Measurements from ENCODE around the gene TMUB1.
"Not testable (repeated sequence)": the region's sequence is repeated elsewhere in the genome, so short reads cannot be mapped to it uniquely, and the experiment has no call there.

TMUB1 gene

GRCh38 chr7:151053096-151053495, 30.2 kb downstream of the TMUB1 start:
- DNase-seq (ENCODE audit: low read depth) = no peak

DNA sequence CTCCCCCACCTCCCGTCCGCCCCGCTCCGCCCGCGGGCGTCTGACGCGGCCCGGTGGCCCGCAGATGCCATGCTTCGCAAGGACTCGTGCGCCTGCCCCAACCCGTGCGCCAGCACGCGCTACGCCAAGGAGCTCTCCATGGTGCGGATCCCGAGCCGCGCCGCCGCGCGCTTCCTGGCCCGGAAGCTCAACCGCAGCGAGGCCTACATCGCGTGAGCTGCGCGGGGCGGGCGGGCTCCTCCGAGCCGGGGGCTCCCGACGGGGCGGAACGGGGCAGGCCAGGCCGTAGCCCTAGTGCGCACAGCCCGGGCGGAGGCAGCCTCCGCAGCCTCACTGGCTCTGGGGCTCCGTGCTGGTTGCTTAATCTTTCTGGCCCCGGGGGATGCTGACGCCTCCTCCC, 32.2 kb downstream of the TMUB1 start:
- peak; percentile 70 for DNase-seq (ENCODE audit: low read depth)

GRCh38 chr7:151048911-151049463, 34.3 kb downstream of the TMUB1 start:
- no peak for DNase-seq (ENCODE audit: low read depth)

DNA sequence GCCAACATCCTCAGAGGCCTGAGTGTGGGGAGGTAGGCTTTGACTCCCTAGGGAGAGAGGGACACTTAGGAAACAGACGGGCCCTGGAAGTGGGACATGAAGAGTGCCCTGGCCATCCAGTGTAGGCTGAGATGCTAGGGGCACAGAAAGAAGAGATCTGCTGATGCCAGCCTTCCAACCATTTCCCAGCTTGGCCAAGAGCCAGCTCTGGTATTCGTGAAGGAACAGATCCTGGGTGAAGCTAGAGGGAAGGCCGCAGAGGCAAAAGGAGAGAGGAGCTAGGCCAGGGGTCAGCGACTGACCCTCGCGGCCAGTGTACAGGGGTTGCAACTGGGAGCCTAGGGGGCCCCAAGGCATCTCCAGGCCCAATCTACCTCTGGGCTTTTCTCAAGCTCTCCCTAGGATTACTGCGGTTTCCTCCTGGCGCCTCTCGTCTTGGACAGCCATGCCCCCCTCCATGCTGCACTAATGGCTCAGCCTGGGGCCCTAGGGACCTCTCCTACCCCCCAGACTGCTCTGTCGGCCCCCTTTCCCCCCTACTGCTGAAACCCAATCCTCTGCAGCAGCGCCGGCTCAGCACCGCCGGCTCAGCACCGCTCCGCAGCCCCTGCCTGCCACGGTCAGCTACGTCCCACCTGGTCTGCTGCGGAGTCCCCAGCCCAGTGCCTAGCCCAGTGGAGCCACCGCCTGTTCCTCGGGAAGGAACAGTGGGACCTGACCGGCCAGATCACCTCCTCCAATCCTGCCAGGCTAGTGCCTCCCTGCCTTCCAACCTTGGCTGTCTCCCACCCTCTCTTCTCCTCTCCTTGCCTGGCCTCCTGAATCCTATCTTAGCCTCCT, 35.1 kb downstream of the TMUB1 start, which contains the start of gene ASIC3:
TSS of gene ASIC3 (plus strand) at position 556 of the 840 bp plus-strand sequence. CDS start 355 bp downstream, outside the sequence.
- no peak for DNase-seq (ENCODE audit: low read depth)

DNA sequence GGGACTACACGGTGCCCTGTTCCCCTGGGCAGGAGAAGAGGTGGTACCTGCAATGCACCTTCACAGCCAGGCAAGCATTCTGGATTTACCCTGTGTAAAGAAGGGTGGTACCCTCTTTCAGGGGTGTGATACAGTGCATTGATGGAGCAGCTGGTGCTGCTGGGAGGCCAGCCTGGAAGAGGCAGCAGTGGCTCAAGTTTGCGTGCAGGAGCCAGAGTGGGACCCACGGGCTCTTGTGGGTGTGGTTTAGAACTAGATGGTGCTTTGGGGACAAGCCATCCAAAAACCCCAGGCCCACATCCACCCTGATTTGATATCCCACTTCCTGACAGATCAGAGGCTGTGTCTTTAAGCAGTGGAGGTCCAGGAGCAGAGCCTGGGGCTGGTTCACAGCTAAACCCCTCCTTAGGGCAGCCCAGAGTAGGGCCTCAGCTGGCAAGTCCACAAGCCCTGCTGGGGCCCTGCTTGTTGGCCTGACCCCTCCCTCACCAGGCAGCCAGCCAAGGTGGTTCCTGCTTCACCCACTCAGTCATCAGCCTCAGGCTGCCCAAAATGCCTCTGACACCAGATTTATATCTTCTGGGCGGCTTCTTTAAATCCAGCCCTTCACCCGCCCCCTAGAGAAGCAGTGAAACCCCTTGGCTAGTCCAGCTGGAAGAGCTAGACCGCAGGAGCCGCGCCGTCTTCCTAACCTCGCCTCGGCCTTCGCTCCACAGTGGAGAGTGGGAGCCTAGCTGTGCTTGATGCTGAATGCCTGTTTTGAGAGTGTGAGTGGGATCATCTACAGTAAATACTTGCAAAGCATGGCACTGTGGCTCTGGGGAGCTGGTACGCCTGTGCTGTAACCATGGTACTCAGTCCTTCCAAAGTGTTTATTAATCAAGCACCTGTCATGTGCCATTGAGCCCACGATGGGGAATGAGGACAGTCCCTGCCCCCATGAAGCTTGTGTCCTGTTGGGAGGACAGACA, 36.4 kb downstream of the TMUB1 start:
- peak; percentile 81 for DNase-seq (ENCODE audit: low read depth)

DNA sequence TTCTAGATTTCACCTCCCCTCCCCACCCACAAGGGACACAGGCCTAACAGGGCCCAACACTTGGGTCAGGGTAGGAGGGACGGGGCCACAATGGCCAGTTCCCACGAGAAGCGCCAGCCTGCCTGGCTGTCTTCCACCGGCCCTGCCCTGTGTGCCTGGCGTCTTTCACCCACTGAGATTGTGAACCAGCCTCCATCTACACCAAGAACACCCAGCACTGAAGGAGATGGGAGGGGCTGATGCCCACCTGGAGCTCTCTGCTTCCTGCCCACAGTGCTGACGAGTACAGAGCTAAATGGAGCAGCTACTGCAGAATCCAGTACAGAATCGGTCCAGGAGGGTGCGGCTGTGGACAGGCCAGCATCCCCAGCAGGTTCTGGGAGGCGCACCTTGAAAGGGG, 37.3 kb downstream of the TMUB1 start:
- no peak for DNase-seq (ENCODE audit: low read depth)

DNA sequence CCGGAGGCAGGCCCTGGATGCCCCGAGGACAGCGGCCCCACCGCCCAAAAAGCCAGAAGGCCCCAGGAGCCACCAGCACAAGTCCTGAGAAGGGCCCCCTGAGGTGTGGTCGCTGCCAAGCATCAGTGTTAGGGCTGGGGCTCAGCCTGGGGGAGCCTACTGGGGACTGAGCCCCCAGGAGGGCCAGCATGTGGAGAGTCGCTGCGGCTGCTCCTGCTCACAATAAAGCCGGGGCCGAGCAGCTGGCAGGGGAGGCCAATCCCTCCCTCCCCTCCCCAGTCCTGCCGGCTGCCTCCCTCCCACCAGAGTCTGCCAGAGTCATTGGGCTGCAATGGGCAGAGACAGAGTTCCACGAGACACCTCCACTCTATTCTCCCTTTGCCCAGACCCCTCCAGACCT, 38.0 kb downstream of the TMUB1 start:
- DNase-seq (ENCODE audit: low read depth) = no peak

- DNase-seq (ENCODE audit: low read depth) = no peak
Observed at GRCh38 chr7:151043959-151044358, 39.3 kb downstream of the TMUB1 start.

- DNase-seq (ENCODE audit: low read depth) = not testable (repeated sequence)
Observed at GRCh38 chr7:151043449-151043848, 39.8 kb downstream of the TMUB1 start.

DNA sequence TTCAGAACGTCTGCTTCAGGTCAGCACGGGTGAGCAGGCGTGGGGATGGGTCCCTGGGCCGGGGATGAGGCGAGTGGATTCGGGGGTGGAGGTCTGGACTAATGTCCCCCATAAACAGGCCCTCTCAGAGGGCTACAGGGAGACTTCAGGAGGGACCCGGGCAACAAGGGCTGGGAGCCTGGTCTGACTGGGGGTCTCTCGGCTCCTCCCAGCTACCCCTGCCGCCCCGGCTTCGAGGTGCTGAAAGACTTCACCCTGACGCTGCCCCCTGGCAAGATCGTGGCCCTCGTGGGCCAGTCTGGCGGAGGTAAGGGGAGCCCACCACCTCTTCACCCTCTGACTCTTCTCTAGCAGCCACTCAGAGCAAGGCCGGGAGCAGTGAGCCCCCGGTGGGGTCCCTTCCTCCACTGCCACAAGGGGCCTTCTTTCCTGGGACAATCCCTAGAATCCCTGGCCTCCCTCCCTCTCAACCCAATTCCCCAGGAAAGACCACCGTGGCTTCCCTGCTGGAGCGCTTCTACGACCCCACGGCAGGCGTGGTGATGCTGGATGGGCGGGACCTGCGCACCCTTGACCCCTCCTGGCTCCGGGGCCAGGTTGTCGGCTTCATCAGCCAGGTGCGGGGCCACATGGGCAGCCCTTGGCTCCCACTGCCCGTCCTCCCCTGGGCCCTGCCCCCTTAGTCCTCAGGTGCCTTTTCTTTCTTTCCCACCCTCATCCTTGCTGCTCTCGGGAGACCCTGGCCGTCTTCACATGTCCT, 42.5 kb downstream of the TMUB1 start:
- DNase-seq (ENCODE audit: low read depth) = no peak

GRCh38 chr7:151039850-151040548, 43.3 kb downstream of the TMUB1 start:
- no peak for DNase-seq (ENCODE audit: low read depth)

DNA sequence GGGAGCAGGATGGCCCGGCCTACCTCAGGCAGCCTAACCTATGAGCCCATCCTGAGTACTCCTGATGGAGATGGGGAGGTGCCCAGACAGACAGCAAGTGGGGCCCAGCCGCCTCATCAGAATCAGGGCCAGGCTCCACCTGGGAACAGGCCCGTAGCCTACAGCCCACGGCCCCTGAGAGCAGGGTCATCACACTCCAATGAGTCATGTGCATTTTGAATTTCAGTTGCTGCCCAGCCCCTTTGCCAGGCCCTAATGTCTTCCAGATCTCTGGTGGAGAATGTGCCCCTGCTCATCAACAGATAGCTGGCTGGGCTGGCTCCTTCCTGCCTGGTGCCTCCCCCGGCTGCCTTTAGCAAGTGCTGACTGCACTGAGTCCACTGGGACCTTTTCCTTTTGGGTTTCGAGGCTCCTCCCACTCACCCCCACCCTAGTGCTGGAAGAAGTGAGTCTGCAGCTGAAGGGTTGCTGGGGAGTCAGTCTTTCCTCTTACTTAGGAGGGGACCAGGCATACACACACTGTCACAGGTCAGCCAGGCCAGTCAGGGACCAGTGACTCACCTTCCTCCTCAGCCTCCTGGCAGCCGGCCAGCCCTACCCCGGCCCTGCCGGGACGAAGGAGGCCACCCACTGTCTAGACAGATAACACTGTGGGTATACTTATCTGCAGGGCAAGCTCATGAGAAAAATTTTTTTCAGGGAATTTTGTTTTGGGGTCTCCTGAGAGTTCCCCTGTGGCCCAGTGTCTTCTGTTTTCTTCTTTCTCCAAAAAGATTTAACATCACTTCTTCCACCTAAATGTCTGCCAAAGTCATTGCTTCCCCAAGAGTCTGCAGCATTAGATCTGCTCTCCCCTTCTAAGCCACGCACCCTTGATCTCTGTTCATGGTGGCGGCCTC, 44.1 kb downstream of the TMUB1 start:
- peak; percentile 97 for DNase-seq (ENCODE audit: low read depth)

DNA sequence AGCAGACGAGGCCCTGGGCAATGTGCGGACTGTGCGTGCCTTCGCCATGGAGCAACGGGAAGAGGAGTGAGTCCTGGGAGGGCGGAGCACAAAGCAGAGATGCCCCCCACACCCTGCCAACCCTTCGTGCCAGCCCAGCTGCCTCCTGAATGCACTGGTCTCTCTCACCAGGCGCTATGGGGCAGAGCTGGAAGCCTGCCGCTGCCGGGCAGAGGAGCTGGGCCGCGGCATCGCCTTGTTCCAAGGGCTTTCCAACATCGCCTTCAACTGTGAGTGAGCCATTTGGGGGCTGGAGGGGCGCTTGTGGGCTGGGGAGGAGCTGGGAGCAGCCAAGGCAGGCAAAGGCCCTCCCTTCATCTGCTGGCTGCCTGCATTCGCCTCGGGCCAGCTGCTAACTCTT, 47.4 kb downstream of the TMUB1 start:
- DNase-seq (ENCODE audit: low read depth) = no peak

DNA sequence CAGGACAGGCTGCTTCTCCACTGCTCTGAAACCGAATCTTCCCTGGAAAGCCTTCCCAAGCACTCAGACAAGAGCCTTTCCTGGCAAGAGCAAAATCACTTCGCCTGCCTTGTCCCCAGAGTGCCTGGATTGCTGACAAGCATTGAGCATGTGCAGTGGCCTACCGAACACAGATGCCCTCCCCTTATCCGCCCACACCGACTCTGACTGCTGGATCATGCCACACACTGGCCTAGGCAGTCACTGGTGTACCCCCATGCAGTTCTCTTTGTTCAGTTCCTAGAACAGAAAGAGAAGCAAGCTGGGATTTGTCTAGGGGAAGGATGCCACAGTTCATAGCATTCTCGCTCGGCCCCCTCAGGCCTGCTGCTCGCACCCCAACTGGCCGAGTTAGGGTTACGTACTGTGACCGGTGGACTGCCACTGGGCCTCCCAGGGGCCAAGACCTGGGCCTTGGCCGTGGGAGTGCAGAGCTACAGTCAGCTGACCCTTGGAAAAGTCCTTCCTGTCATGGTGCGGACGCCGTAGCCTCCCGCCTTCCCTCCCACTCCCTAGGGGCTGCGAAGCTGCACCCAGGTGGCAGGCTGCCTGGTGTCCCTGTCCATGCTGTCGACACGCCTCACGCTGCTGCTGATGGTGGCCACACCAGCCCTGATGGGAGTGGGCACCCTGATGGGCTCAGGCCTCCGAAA, 48.1 kb downstream of the TMUB1 start:
- DNase-seq (ENCODE audit: low read depth) = no peak

- DNase-seq (ENCODE audit: low read depth) = no peak
Observed at GRCh38 chr7:151034312-151035025, 48.8 kb downstream of the TMUB1 start.

- no peak for DNase-seq (ENCODE audit: low read depth)
Observed at GRCh38 chr7:151033864-151034249, 49.4 kb downstream of the TMUB1 start.

DNA sequence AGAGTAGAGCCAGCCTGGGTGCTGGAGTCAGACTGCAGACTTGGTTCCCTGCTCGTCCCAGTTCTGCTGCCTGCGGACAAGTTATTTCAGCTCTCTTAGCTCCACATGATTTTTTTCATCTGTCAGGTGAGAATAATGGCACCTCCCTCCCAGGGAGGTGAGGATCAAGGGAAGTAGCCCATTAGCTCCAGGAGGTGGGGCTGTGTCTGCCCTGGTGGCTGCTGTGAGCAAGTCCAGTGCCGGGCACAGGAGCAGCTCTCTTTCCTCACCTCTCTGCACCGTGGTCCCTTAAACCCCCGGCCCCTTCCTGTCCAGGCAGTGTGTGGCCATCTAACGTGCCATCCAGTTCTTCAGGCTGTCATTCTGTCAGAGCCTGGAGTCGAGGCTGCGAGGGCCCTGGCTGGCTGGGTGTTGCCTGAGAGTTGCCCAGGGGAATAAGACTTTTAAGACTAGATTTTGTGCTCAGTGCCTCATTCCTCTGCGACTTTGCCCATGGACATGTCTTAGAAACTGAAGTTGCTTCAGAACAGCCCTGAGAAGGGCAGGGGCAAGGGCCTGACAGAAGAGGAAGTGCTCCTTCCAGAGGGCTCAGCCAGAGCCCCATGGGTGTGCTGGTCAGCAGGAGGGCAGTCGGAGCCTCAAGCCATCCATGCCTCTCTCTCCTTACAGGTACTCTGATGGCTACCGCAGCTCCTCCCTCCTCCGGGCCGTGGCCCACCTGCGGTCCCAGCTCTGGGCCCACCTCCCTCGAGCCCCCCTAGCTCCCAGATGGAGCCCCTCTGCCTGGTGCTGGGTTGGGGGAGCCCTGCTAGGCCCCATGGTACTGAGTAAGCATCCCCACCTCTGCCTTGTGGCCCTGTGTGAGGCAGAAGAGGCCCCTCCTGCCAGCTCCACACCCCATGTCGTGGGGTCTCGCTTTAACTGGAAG, 50.1 kb downstream of the TMUB1 start:
- no peak for DNase-seq (ENCODE audit: low read depth)
